Liver (tissue), 3 donors: ENCODE results near the gene CCL2.

ENCODE experiments used
- ATF3 ChIP-seq: IDR thresholded peaks from 2 replicates; pipeline ENCODE4 v1.6.1; 2016; ENCODE audit warnings: antibody characterized with exemption
- CTCF ChIP-seq: fragments of 150-350 bp; IDR thresholded peaks from 2 replicates; pipeline ENCODE4 v1.5.1; 2017; ENCODE audit warnings: improper control_type of control experiment, low read depth, low read length; ENCODE audit not compliant: missing input control
- EGR1 ChIP-seq, 2 donors: IDR thresholded peaks; 2 replicates each; pipeline ENCODE4 v1.6.1; 2016 to 2018; ENCODE audit warnings: antibody characterized with exemption in 2 of 2, low read depth in 2 of 2
- HNF4A ChIP-seq, 2 donors: conservative IDR thresholded peaks; 2 replicates each; pipeline ENCODE4 v1.6.1; 2016; ENCODE audit warnings: antibody characterized with exemption in 2 of 2, mild to moderate bottlenecking in 2 of 2
- JUND ChIP-seq, 2 donors: IDR thresholded peaks; 2 replicates each; pipeline ENCODE4 v1.6.1; 2016; ENCODE audit warnings: antibody characterized with exemption in 2 of 2
- MAX ChIP-seq: IDR thresholded peaks from 2 replicates; pipeline ENCODE4 v1.6.1; 2016; ENCODE audit warnings: antibody characterized with exemption
- NR2F2 ChIP-seq: IDR thresholded peaks from 2 replicates; pipeline ENCODE4 v1.6.1; 2016; ENCODE audit warnings: antibody characterized with exemption
- REST ChIP-seq: IDR thresholded peaks from 2 replicates; pipeline ENCODE4 v1.6.1; 2016; ENCODE audit warnings: antibody characterized with exemption, mild to moderate bottlenecking
- RXRA ChIP-seq, 2 donors: IDR thresholded peaks; 2 replicates each; pipeline ENCODE4 v1.6.1; 2017 to 2018; ENCODE audit warnings: antibody characterized with exemption in 2 of 2, mild to moderate bottlenecking in 1 of 2
- SP1 ChIP-seq: IDR thresholded peaks from 2 replicates; pipeline ENCODE4 v1.6.1; 2018; ENCODE audit warnings: antibody characterized with exemption, mild to moderate bottlenecking
- TAF1 ChIP-seq: conservative IDR thresholded peaks from 2 replicates; pipeline ENCODE4 v1.6.1; 2016; ENCODE audit warnings: antibody characterized with exemption, mild to moderate bottlenecking
- YY1 ChIP-seq: IDR thresholded peaks from 2 replicates; pipeline ENCODE4 v1.6.1; 2016; ENCODE audit warnings: antibody characterized with exemption, mild to moderate bottlenecking
- ZBTB33 ChIP-seq: IDR thresholded peaks from 2 replicates; pipeline ENCODE4 v1.6.1; 2016; ENCODE audit warnings: antibody characterized with exemption
- donor health status: healthy.
- donor health status: healthy.

- TF ChIP-seq REST: no peak
- no peak for TF ChIP-seq YY1
- no peak for TF ChIP-seq CTCF
- no peak for TF ChIP-seq NR2F2
- no peak for TF ChIP-seq HNF4A (conservative IDR thresholded peaks at IDR 0.05)
- no peak for TF ChIP-seq ATF3
- TF ChIP-seq MAX: no peak
- TF ChIP-seq ZBTB33: no peak
- TF ChIP-seq RXRA (IDR thresholded peaks at IDR 0.05): no peak
- no peak for TF ChIP-seq JUND (IDR thresholded peaks at IDR 0.05)
- no peak for TF ChIP-seq TAF1
- no peak for TF ChIP-seq SP1
- TF ChIP-seq EGR1 (IDR thresholded peaks at IDR 0.05; ENCODE audit: low read depth in 2 of 2): no peak
These were observed 30.0 kb upstream of the CCL2 start for GRCh38 chr17:34225046-34225445.
